GM18907 (cell line): ENCODE results near the gene TUBD1.
"Not testable (repeated sequence)": the region's sequence is repeated elsewhere in the genome, so short reads cannot be mapped to it uniquely, and the experiment has no call there.

Source experiments
- ATAC-seq: cut with Tn5 transposase; IDR thresholded peaks from one replicate; pipeline ENCODE4 v1.9.1; 2021; ENCODE audit warnings: mild to moderate bottlenecking, moderate library complexity; ENCODE audit not compliant: unreplicated experiment

TUBD1 gene

GRCh38 chr17:59845595-59846393 lies 46.9 kb downstream of the TUBD1 start:
- no peak for ATAC-seq

- ATAC-seq = no peak
Observed at GRCh38 chr17:59844884-59845594, 47.7 kb downstream of the TUBD1 start.

- peak; percentile 43 for ATAC-seq
Observed at GRCh38 chr17:59842901-59843652, 49.7 kb downstream of the TUBD1 start.

- ATAC-seq = not testable (repeated sequence)
Observed at GRCh38 chr17:59841882-59842263, 50.9 kb downstream of the TUBD1 start.

GRCh38 chr17:59841091-59841881 lies 51.5 kb downstream of the TUBD1 start:
- ATAC-seq = not testable (repeated sequence)

GRCh38 chr17:59840329-59841090 lies 52.2 kb downstream of the TUBD1 start:
- no peak for ATAC-seq

- ATAC-seq = no peak
Observed at GRCh38 chr17:59839651-59840328, 53.0 kb downstream of the TUBD1 start.

GRCh38 chr17:59838052-59838916 lies 54.5 kb downstream of the TUBD1 start:
- ATAC-seq = no peak

GRCh38 chr17:59837308-59838051 lies 55.3 kb downstream of the TUBD1 start:
- ATAC-seq = peak; percentile 82

GRCh38 chr17:59832883-59833379 lies 59.8 kb downstream of the TUBD1 start:
- ATAC-seq = no peak

GRCh38 chr17:59830846-59831486 lies 61.8 kb downstream of the TUBD1 start:
- no peak for ATAC-seq

GRCh38 chr17:59830007-59830630 lies 62.6 kb downstream of the TUBD1 start:
- ATAC-seq = no peak

- peak; percentile 73 for ATAC-seq
Observed at GRCh38 chr17:59829217-59830006, 63.3 kb downstream of the TUBD1 start.

- ATAC-seq = peak; percentile 1
Observed at GRCh38 chr17:59828819-59829216, 63.9 kb downstream of the TUBD1 start.

- no peak for ATAC-seq
Observed at GRCh38 chr17:59828478-59828760, 64.3 kb downstream of the TUBD1 start.
